A549 (cell line): ENCODE results near the gene SLC25A11.

Source experiments
- CEBPB ChIP-seq, 2 experiments: fragments of >200 bp in 1 of 2; sonication (Bioruptor Twin) in 1 of 2; formaldehyde crosslinking in 1 of 2; IDR thresholded peaks; 2 replicates each; pipeline ENCODE4 v1.6.1; 2012 to 2016
- CHD4 ChIP-seq: fragments of 200-600 bp; sonication (generic); IDR thresholded peaks from 2 replicates; pipeline ENCODE4 v1.6.1; 2016; ENCODE audit warnings: antibody characterized with exemption, mild to moderate bottlenecking, borderline replicate concordance
- CTCF ChIP-seq: fragments of >200 bp; sonication (Bioruptor Twin); formaldehyde crosslinking; IDR thresholded peaks from 3 replicates; pipeline ENCODE4 v1.5.1; 2016
- MAZ ChIP-seq: fragments of 150-350 bp; IDR thresholded peaks from 2 replicates; pipeline ENCODE4 v1.6.1; 2014; ENCODE audit warnings: antibody characterized with exemption, low read depth, low read length, borderline replicate concordance
- POLR2A ChIP-seq: IDR thresholded peaks from 2 replicates; pipeline ENCODE4 v1.6.1; 2012; ENCODE audit warnings: mild to moderate bottlenecking, low read length
- RAD21 ChIP-seq, 2 experiments: fragments of >200 bp in 1 of 2; sonication (Bioruptor Twin) in 1 of 2; formaldehyde crosslinking in 1 of 2; IDR thresholded peaks in 1 of 2; conservative IDR thresholded peaks in 1 of 2; 2 replicates in 1 of 2; 3 replicates in 1 of 2; pipeline ENCODE4 v1.6.1; 2012 to 2018; ENCODE audit warnings: inconsistent platforms in 1 of 2
- RARB ChIP-seq: fragments of 250-450 bp; sonication (Bioruptor Pico); IDR thresholded peaks from 2 replicates; pipeline ENCODE4 v1.8.0; 2021; ENCODE audit warnings: mild to moderate bottlenecking, moderate library complexity
- RFX5 ChIP-seq: fragments of 450-650 bp; IDR thresholded peaks from 2 replicates; pipeline ENCODE4 v1.7.1; 2014; ENCODE audit warnings: antibody characterized with exemption, mild to moderate bottlenecking, moderate library complexity
- TF ChIP-seq, protein P1 (sequence below): fragments of >200 bp; sonication (Bioruptor Twin); formaldehyde crosslinking; IDR thresholded peaks from 2 replicates; pipeline ENCODE4 v1.6.1; 2016
- TF ChIP-seq, protein P2 (sequence below): fragments of 200-600 bp; sonication (generic); IDR thresholded peaks from 2 replicates; pipeline ENCODE4 v1.6.1; 2016; ENCODE audit warnings: antibody characterized with exemption, mild to moderate bottlenecking, moderate library complexity
- TF ChIP-seq, protein P3 (sequence below): IDR thresholded peaks from 2 replicates; pipeline ENCODE4 v1.6.1; 2012

DNA sequence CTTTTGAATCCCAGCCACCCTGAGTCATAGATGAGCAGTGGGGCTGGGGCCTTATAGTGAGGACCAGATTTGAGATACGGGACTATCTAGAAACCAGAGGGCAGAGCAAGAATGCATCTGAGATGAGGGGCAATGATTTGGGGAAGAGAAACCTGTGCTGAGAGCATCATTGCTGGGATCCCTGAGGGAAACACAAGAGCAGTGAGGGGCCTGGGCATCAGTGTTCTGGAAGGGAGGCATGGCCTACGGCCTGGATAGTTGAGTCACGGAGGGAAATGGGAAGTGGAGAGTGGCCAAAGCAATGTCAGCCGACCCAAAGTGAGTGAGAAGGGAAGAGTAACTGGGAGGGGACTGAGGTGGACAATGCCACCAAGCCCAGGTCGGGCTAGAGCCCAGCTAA is 42.5 kb upstream of the SLC25A11 start:
- TF ChIP-seq CHD4 (no peak), CTCF (no peak), POLR2A (no peak), RFX5 (no peak), MAZ (no peak), RARB (CRISPR knock-in tag) (no peak), RAD21 (conservative IDR thresholded peaks at IDR 0.05 in 1 of 2, IDR thresholded peaks at IDR 0.05 in 1 of 2) (no peak), CEBPB (IDR thresholded peaks at IDR 0.05) (no peak)
- TF ChIP-seq, protein P1, sequence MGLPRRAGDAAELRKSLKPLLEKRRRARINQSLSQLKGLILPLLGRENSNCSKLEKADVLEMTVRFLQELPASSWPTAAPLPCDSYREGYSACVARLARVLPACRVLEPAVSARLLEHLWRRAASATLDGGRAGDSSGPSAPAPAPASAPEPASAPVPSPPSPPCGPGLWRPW, result no peak
- TF ChIP-seq, protein P2, sequence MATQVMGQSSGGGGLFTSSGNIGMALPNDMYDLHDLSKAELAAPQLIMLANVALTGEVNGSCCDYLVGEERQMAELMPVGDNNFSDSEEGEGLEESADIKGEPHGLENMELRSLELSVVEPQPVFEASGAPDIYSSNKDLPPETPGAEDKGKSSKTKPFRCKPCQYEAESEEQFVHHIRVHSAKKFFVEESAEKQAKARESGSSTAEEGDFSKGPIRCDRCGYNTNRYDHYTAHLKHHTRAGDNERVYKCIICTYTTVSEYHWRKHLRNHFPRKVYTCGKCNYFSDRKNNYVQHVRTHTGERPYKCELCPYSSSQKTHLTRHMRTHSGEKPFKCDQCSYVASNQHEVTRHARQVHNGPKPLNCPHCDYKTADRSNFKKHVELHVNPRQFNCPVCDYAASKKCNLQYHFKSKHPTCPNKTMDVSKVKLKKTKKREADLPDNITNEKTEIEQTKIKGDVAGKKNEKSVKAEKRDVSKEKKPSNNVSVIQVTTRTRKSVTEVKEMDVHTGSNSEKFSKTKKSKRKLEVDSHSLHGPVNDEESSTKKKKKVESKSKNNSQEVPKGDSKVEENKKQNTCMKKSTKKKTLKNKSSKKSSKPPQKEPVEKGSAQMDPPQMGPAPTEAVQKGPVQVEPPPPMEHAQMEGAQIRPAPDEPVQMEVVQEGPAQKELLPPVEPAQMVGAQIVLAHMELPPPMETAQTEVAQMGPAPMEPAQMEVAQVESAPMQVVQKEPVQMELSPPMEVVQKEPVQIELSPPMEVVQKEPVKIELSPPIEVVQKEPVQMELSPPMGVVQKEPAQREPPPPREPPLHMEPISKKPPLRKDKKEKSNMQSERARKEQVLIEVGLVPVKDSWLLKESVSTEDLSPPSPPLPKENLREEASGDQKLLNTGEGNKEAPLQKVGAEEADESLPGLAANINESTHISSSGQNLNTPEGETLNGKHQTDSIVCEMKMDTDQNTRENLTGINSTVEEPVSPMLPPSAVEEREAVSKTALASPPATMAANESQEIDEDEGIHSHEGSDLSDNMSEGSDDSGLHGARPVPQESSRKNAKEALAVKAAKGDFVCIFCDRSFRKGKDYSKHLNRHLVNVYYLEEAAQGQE, result no peak
- TF ChIP-seq, protein P3, sequence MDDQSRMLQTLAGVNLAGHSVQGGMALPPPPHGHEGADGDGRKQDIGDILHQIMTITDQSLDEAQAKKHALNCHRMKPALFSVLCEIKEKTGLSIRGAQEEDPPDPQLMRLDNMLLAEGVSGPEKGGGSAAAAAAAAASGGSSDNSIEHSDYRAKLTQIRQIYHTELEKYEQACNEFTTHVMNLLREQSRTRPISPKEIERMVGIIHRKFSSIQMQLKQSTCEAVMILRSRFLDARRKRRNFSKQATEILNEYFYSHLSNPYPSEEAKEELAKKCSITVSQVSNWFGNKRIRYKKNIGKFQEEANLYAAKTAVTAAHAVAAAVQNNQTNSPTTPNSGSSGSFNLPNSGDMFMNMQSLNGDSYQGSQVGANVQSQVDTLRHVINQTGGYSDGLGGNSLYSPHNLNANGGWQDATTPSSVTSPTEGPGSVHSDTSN, result no peak
